HEK293 (cell line): Measurements from ENCODE around the gene PIN1.
A peak's percentile ranks its signal among the peaks of the same experiment; 100 is the strongest.
"Not testable (repeated sequence)": the region's sequence is repeated elsewhere in the genome, so short reads cannot be mapped to it uniquely, and the experiment has no call there.

ENCODE experiments used
- CTCF ChIA-PET: fragments of 350-600 bp; formaldehyde crosslinking; extraction: SDS; loops from one replicate; lab custom pipeline; 2021; ENCODE audit warnings: antibody characterized with exemption; lab: Yijun Ruan, JAX
- POLR2A ChIA-PET: fragments of 300-600 bp; formaldehyde crosslinking; extraction: SDS; loops from one replicate; lab custom pipeline; 2020; ENCODE audit warnings: antibody characterized with exemption, inconsistent platforms; lab: Yijun Ruan, JAX
- H3K27ac ChIP-seq: fragments of 200-500 bp; sonication (Bioruptor generic); 2 replicates; pipeline ENCODE4 v1.5.1; 2014; ENCODE audit warnings: low read depth, low read length, control low read depth, inconsistent platforms; ENCODE audit errors: extremely low read depth
- H3K36me3 ChIP-seq, 2 experiments: fragments of 200-500 bp in 1 of 2; sonication (Bioruptor generic) in 1 of 2; 1 replicate in 1 of 2; 2 replicates in 1 of 2; pipeline ENCODE4 v1.5.1; 2014 to 2017; ENCODE audit warnings: inconsistent platforms in 2 of 2, low read length in 2 of 2; ENCODE audit not compliant: control insufficient read depth in 2 of 2, insufficient read depth in 1 of 2
- H3K4me1 ChIP-seq: fragments of 200-500 bp; sonication (Bioruptor generic); 2 replicates; pipeline ENCODE4 v1.5.1; 2014; ENCODE audit warnings: mild to moderate bottlenecking, low read length, inconsistent platforms; ENCODE audit not compliant: control insufficient read depth, insufficient read depth
- H3K4me3 ChIP-seq: 2 replicates; pipeline ENCODE4 v1.5.1; 2011; ENCODE audit warnings: low read depth, mild to moderate bottlenecking, control low read depth, low read length, moderate library complexity
- H3K9me3 ChIP-seq: fragments of 200-500 bp; sonication (Bioruptor generic); 2 replicates; pipeline ENCODE4 v1.5.1; 2014; ENCODE audit warnings: low read depth, low read length, inconsistent platforms; ENCODE audit not compliant: control insufficient read depth, insufficient read depth
- ATF2 ChIP-seq: fragments of 450-650 bp; formaldehyde crosslinking; IDR thresholded peaks from 2 replicates; pipeline ENCODE4 v1.5.1; 2016; ENCODE audit warnings: missing biosample characterization, missing genetic modification characterization, low read depth
- EGR2 ChIP-seq: fragments of 450-650 bp; formaldehyde crosslinking; IDR thresholded peaks from 2 replicates; pipeline ENCODE4 v1.5.1; 2016; ENCODE audit warnings: low read depth, missing biosample characterization, missing genetic modification characterization
- IKZF3 ChIP-seq: fragments of 450-650 bp; IDR thresholded peaks from 2 replicates; pipeline ENCODE4 v1.5.0; 2018; ENCODE audit warnings: missing biosample characterization, mild to moderate bottlenecking, missing genetic modification characterization, moderate library complexity
- KLF1 ChIP-seq: fragments of 450-650 bp; formaldehyde crosslinking; IDR thresholded peaks from 2 replicates; pipeline ENCODE4 v1.5.1; 2016; ENCODE audit warnings: missing biosample characterization, missing genetic modification characterization
- KLF8 ChIP-seq: fragments of 450-650 bp; formaldehyde crosslinking; IDR thresholded peaks from 2 replicates; pipeline ENCODE4 v1.5.1; 2016; ENCODE audit warnings: missing biosample characterization, missing genetic modification characterization
- KLF9 ChIP-seq: fragments of 450-650 bp; formaldehyde crosslinking; IDR thresholded peaks from 2 replicates; pipeline ENCODE4 v1.5.1; 2016; ENCODE audit warnings: missing biosample characterization, missing genetic modification characterization, low read depth
- OSR2 ChIP-seq: fragments of 450-650 bp; formaldehyde crosslinking; IDR thresholded peaks from 2 replicates; pipeline ENCODE4 v1.5.1; 2016; ENCODE audit warnings: missing biosample characterization, missing genetic modification characterization
- PATZ1 ChIP-seq: fragments of 450-650 bp; formaldehyde crosslinking; IDR thresholded peaks from 2 replicates; pipeline ENCODE4 v1.5.1; 2016; ENCODE audit warnings: missing biosample characterization, missing genetic modification characterization
- REPIN1 ChIP-seq: fragments of 450-650 bp; formaldehyde crosslinking; IDR thresholded peaks from 2 replicates; pipeline ENCODE4 v1.5.1; 2017; ENCODE audit warnings: missing biosample characterization, missing genetic modification characterization, low read depth
- SCRT1 ChIP-seq: fragments of 450-650 bp; formaldehyde crosslinking; IDR thresholded peaks from 2 replicates; pipeline ENCODE4 v1.5.1; 2016; ENCODE audit warnings: missing biosample characterization, missing genetic modification characterization, borderline replicate concordance
- SCRT2 ChIP-seq: fragments of 450-650 bp; formaldehyde crosslinking; IDR thresholded peaks from 2 replicates; pipeline ENCODE4 v1.5.1; 2016; ENCODE audit warnings: missing biosample characterization, missing genetic modification characterization
- SP2 ChIP-seq: fragments of 450-650 bp; formaldehyde crosslinking; IDR thresholded peaks from 2 replicates; pipeline ENCODE4 v1.5.1; 2016; ENCODE audit warnings: missing biosample characterization, missing genetic modification characterization
- ZBTB11 ChIP-seq: fragments of 450-650 bp; formaldehyde crosslinking; conservative IDR thresholded peaks from 2 replicates; pipeline ENCODE4 v1.5.1; 2016; ENCODE audit warnings: low read depth, missing biosample characterization, missing genetic modification characterization
- ZBTB48 ChIP-seq: fragments of 450-650 bp; formaldehyde crosslinking; IDR thresholded peaks from 2 replicates; pipeline ENCODE4 v1.5.1; 2016; ENCODE audit warnings: missing biosample characterization, missing genetic modification characterization
- ZBTB6 ChIP-seq: fragments of 450-650 bp; formaldehyde crosslinking; IDR thresholded peaks from 2 replicates; pipeline ENCODE4 v1.5.1; 2017; ENCODE audit warnings: missing biosample characterization, missing genetic modification characterization
- ZFHX2 ChIP-seq: fragments of 450-650 bp; formaldehyde crosslinking; conservative IDR thresholded peaks from 2 replicates; pipeline ENCODE4 v1.5.1; 2016; ENCODE audit warnings: missing biosample characterization, missing genetic modification characterization
- ZNF398 ChIP-seq: fragments of 450-650 bp; formaldehyde crosslinking; IDR thresholded peaks from 2 replicates; pipeline ENCODE4 v1.5.1; 2017; ENCODE audit warnings: missing biosample characterization, missing genetic modification characterization
- ZNF654 ChIP-seq: fragments of 450-650 bp; formaldehyde crosslinking; IDR thresholded peaks from 2 replicates; pipeline ENCODE4 v1.5.1; 2016; ENCODE audit warnings: low read depth, missing biosample characterization, missing genetic modification characterization

The PIN1 gene

DNA sequence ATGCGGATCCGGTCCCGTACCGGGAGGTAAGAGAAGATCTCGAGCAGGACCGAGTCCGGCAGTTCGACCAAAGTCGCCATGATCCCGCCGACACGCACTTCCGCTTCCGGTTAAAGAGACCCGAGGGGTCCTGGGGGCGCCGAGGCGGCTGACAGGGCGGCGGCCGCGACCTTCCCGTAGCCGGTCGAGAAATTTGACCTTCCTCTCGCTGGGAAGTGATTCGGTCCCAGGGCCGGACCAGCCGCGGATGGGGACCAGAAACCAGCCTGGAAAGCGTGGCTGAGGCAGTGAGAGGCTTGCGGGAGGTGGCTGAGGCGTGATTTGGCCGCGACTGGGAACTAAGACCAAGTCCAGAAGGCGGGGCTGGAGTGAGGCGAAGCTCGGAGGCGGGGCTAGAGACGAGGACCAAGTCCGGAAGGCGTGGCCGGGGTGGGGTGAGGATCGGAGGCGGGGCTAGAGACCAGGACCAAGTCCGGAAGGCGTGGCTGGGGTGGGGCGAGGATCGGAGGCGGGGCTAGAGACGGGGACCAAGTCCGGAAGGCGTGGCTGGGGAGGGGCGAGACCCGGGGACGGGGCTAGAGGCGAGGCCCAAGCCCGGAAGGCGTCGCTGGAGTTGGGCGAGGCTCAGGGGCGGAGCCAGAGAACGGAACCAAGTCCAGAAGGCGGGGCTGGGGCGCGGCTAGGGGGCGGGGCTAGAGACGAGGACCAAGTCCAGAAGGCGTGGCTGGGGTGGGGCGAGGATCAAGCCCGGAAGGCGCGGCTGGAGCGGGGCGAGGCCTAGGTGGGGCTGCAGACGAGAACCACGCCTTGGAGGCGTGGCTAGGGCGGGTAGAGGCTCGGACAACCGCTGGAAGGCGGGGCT lies 16.2 kb upstream of the PIN1 start, which contains the start of gene FBXL12 (continued):
- TF ChIP-seq ATF2 (tag by site-specific recombination) (no peak), ZNF654 (tag by site-specific recombination) (no peak), SCRT1 (no peak)

GRCh38 chr19:9819596-9819909 lies 15.6 kb upstream of the PIN1 start:
- CTCF ChIA-PET = interaction anchor here (0.6 kb wide), 1 partner anchor 24 kb away, joined by 3 read pairs; no protein-coding TSS in a partner anchor
- TF ChIP-seq SP2 (tag by site-specific recombination) (peak; percentile 1; the same call in 1 of the 2 replicates), PATZ1 (tag by site-specific recombination) (0 out of 2 replicates have a peak, but pooled peaks have one; percentile 32), IKZF3 (tag by site-specific recombination) (peak; percentile 25; the same call in 1 of the 2 replicates), EGR2 (tag by site-specific recombination) (peak; percentile 22; the same call in 1 of the 2 replicates), SCRT2 (tag by site-specific recombination) (peak; percentile 80; the same call in 1 of the 2 replicates), KLF1 (tag by site-specific recombination) (peak; percentile 56; the same call in 1 of the 2 replicates), REPIN1 (tag by site-specific recombination) (no peak), ZBTB11 (tag by site-specific recombination) (peak; percentile 44), ZBTB48 (tag by site-specific recombination) (no peak), KLF8 (tag by site-specific recombination) (0 out of 2 replicates have a peak, but pooled peaks have one; percentile 6), ZFHX2 (tag by site-specific recombination) (0 out of 2 replicates have a peak, but pooled peaks have one; percentile 10), KLF9 (tag by site-specific recombination) (0 out of 2 replicates have a peak, but pooled peaks have one; percentile 8), OSR2 (tag by site-specific recombination) (no peak), ZNF398 (tag by site-specific recombination) (no peak), ZBTB6 (tag by site-specific recombination) (peak; percentile 91)
- POLR2A ChIA-PET = interaction anchor here (0.6 to 1.9 kb wide), 8 partner anchors 8 to 51 kb away, joined by 3 to 29 read pairs (median 4); partner anchors contain the start of genes PIN1, UBL5 and ZNF846
- Histone ChIP-seq H3K4me3 (peak overlapping the region; percentile 5; the same call in 1 of the 2 replicates), H3K4me1 (peaks cover 4% of the 10 kb centered on the region; the same call in 1 of the 2 replicates), H3K9me3 (no peaks in the 10 kb centered on the region), H3K36me3 (peaks cover 0 to 9% of the 10 kb centered on the region in 2 experiments; a peak in 2 of 3 replicates), H3K27ac (no peak overlapping the region)

GRCh38 chr19:9820034-9820433 lies 15.1 kb upstream of the PIN1 start:
- CTCF ChIA-PET, H3K4me3 ChIP-seq, H3K27ac ChIP-seq, H3K36me3 ChIP-seq, H3K4me1 ChIP-seq, H3K9me3 ChIP-seq: not testable (repeated sequence)
- POLR2A ChIA-PET = interaction anchor here (1.9 kb wide), 1 partner anchor 15 kb away, joined by 8 read pairs; the partner anchor contains the start of gene PIN1
